Measurements from ENCODE around the gene OR6P1.

GRCh38 chr1:158611916-158612315 is 41.5 kb upstream of the OR6P1 start:
- TF ChIP-seq POLR2A (IDR thresholded peaks at IDR 0.05; ENCODE audit: low read depth, low read length) (no peak), POLR2AphosphoS5 (IDR thresholded peaks at IDR 0.05; ENCODE audit: low read depth, low read length) (no peak), TAF1 (IDR thresholded peaks at IDR 0.05; ENCODE audit: borderline replicate concordance, low read depth, low read length) (no peak)
